ENCODE results near the gene LRRC4C.

GRCh38 chr11:40280159-40281051, 1179.0 kb downstream of the LRRC4C start:
- TF ChIP-seq EZH2 (IDR thresholded peaks at IDR 0.05; ENCODE audit: borderline replicate concordance, control insufficient read depth, low read depth, low read length) (no peak), CTCF (IDR thresholded peaks at IDR 0.05 in 2 of 3, conservative IDR thresholded peaks at IDR 0.05 in 1 of 3; ENCODE audit: control insufficient read depth in 2 of 3, extremely low read depth in 1 of 3, insufficient read depth in 1 of 3, low read depth in 3 of 3, low read length in 3 of 3) (no peak), RAD21 (IDR thresholded peaks at IDR 0.05; ENCODE audit: insufficient read depth, low read depth, low read length) (no peak), POLR2A (IDR thresholded peaks at IDR 0.05; ENCODE audit: low read depth, low read length) (no peak), JUND (IDR thresholded peaks at IDR 0.05; ENCODE audit: low read depth, low read length) (no peak), ZBED1 (IDR thresholded peaks at IDR 0.05; ENCODE audit: borderline replicate concordance) (no peak), TCF12 (IDR thresholded peaks at IDR 0.05; ENCODE audit: low read depth, low read length) (no peak), HDAC6 (IDR thresholded peaks at IDR 0.05; ENCODE audit: unreplicated experiment) (no peak), RCOR1 (conservative IDR thresholded peaks at IDR 0.05; ENCODE audit: low read depth, low read length) (no peak), MTA3 (IDR thresholded peaks at IDR 0.05; ENCODE audit: borderline replicate concordance, low read length) (no peak)
